GM12878 (cell line): ENCODE measurements around the gene DSC2. TPM values are rescaled to one million over a fixed set of nuclear protein-coding genes. Genes with fewer than 3 reads are reported as not detected.

Experiments used
- ASH2L ChIP-seq: fragments of 300-600, 200-600 bp; sonication (generic); IDR thresholded peaks from 2 replicates; pipeline ENCODE4 v1.6.1; 2017; ENCODE audit warnings: low read depth, mild to moderate bottlenecking, borderline replicate concordance
- BCL11A ChIP-seq: IDR thresholded peaks from 2 replicates; pipeline ENCODE4 v1.6.1; 2011; ENCODE audit warnings: low read depth, low read length
- CBFB ChIP-seq: IDR thresholded peaks from 2 replicates; pipeline ENCODE4 v1.6.1; 2016; ENCODE audit warnings: antibody characterized with exemption, low read depth
- CREB1 ChIP-seq: IDR thresholded peaks from 2 replicates; pipeline ENCODE4 v1.6.1; 2012; ENCODE audit warnings: low read depth, mild to moderate bottlenecking, inconsistent platforms
- HCFC1 ChIP-seq: fragments of 150-350 bp; IDR thresholded peaks from 2 replicates; pipeline ENCODE4 v1.6.1; 2014; ENCODE audit warnings: low read length
- IRF4 ChIP-seq: IDR thresholded peaks from 2 replicates; pipeline ENCODE4 v1.6.1; 2011; ENCODE audit warnings: low read depth, low read length
- MTA3 ChIP-seq: IDR thresholded peaks from 2 replicates; pipeline ENCODE4 v1.6.1; 2012; ENCODE audit warnings: low read length, inconsistent platforms, borderline replicate concordance
- MYB ChIP-seq: fragments of 150-350 bp; IDR thresholded peaks from 2 replicates; pipeline ENCODE4 v1.6.1; 2014; ENCODE audit warnings: mild to moderate bottlenecking, low read depth, low read length, borderline replicate concordance
- NFXL1 ChIP-seq: fragments of 450-650 bp; IDR thresholded peaks from 2 replicates; pipeline ENCODE4 v1.6.1; 2017; ENCODE audit warnings: antibody characterized with exemption, mild to moderate bottlenecking, borderline replicate concordance
- NFYA ChIP-seq: IDR thresholded peaks from 2 replicates; pipeline ENCODE4 v1.6.1; 2011; ENCODE audit warnings: low read depth, mild to moderate bottlenecking, low read length, improper control_type of control experiment, borderline replicate concordance
- NR2F1 ChIP-seq: fragments of 450-650 bp; conservative IDR thresholded peaks from 2 replicates; pipeline ENCODE4 v1.6.1; 2017; ENCODE audit warnings: mild to moderate bottlenecking
- PAX5 ChIP-seq: IDR thresholded peaks from 2 replicates; pipeline ENCODE4 v1.6.1; 2011; ENCODE audit warnings: low read depth, low read length, borderline replicate concordance
- SMAD1 ChIP-seq: fragments of 450-650 bp; IDR thresholded peaks from 2 replicates; pipeline ENCODE4 v1.6.1; 2018; ENCODE audit warnings: mild to moderate bottlenecking, low read depth; ENCODE audit not compliant: partially characterized antibody
- SPI1 ChIP-seq: IDR thresholded peaks from 2 replicates; pipeline ENCODE4 v1.6.1; 2011; ENCODE audit warnings: low read depth, mild to moderate bottlenecking, low read length, moderate library complexity, borderline replicate concordance; ENCODE audit not compliant: insufficient read depth
- SRF ChIP-seq, 2 experiments: IDR thresholded peaks; 2 replicates each; pipeline ENCODE4 v1.6.1; 2011; ENCODE audit warnings: low read depth in 2 of 2, low read length in 2 of 2, mild to moderate bottlenecking in 1 of 2, moderate library complexity in 1 of 2
- STAT1 ChIP-seq: fragments of 450-650 bp; conservative IDR thresholded peaks from 2 replicates; pipeline ENCODE4 v1.6.1; 2014; ENCODE audit warnings: antibody characterized with exemption, mild to moderate bottlenecking
- TCF12 ChIP-seq: IDR thresholded peaks from 2 replicates; pipeline ENCODE4 v1.6.1; 2011; ENCODE audit warnings: low read depth, mild to moderate bottlenecking, low read length
- YY1 ChIP-seq: IDR thresholded peaks from 2 replicates; pipeline ENCODE4 v1.6.1; 2011; ENCODE audit warnings: low read depth, mild to moderate bottlenecking, low read length
- ZSCAN29 ChIP-seq: fragments of 450-650 bp; IDR thresholded peaks from 2 replicates; pipeline ENCODE4 v1.6.1; 2017; ENCODE audit warnings: mild to moderate bottlenecking, moderate library complexity
- ZZZ3 ChIP-seq: IDR thresholded peaks from 2 replicates; pipeline ENCODE4 v1.6.1; 2011; ENCODE audit warnings: low read depth; ENCODE audit not compliant: control insufficient read depth, insufficient read length
- polyA plus RNA-seq, 11 experiments: library from polyadenylated mRNA; depleted of rRNA in 4 of 11; unstranded in 6 of 11; stranded (reverse) in 5 of 11; fragments of >200 nt; fragmentation: Nextera tagmentation in 4 of 11; fragmentation: Illumina TruSeq in 1 of 11; extraction: Ambion mirVana in 4 of 11; extraction: Trizol in 1 of 11; gene quantifications; 1 replicate in 1 of 11; 2 replicates in 10 of 11; pipeline versions ENCODE4 v1.2.1 to v1.2.3, GENCODE V29; 2011 to 2016; ENCODE audit warnings: inconsistent platforms in 2 of 11, missing spikeins in 2 of 11, low read depth in 1 of 11
- total RNA-seq, 4 experiments: library from RNA; depleted of rRNA in 3 of 4; stranded (reverse); fragments of >200 nt in 3 of 4; fragmentation: Illumina TruSeq in 1 of 4; extraction: Trizol in 1 of 4; gene quantifications; 2 replicates each; pipeline versions ENCODE4 v1.2.1 to v1.2.3, GENCODE V29; 2013 to 2021
- TF ChIP-seq, protein P1 (sequence below): fragments of 450-650 bp; IDR thresholded peaks from 2 replicates; pipeline ENCODE4 v1.6.1; 2018; ENCODE audit warnings: borderline replicate concordance, mild to moderate bottlenecking; ENCODE audit not compliant: partially characterized antibody
- TF ChIP-seq, protein P2 (sequence below): fragments of 450-650 bp; IDR thresholded peaks from 2 replicates; pipeline ENCODE4 v1.6.1; 2017; ENCODE audit warnings: mild to moderate bottlenecking, moderate library complexity
- TF ChIP-seq, protein P3 (sequence below): fragments of 450-650 bp; IDR thresholded peaks from 2 replicates; pipeline ENCODE4 v1.6.1; 2017; ENCODE audit warnings: antibody characterized with exemption, mild to moderate bottlenecking, moderate library complexity

The DSC2 gene
- total and polyA plus RNA-seq, 10 of the 15 experiments (the other 5 are each of a cell fraction or from before 2014, with no cell fraction given): 1.2 to 4.9 (median 3.0) TPM; not detected in 1

DNA sequence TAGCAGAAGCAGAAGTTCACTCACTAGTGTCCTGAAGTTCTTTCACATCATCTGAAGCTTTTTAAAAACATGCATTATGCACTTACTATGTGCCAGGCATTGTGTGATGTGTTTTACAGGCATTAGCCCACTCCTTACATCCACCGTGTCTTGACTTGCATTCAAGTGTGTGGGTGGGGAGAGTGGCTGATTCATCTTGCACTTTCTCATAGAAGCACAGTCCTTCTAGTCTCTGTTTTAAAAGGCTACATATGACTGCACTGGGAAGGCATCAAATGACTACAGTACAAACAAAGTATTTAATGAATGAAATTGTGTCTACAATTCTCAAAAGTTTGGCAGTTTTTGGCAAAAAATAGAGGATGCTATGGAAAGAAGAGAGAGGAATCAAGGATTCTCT lies 38.1 kb downstream of the DSC2 start (continued):
- TF ChIP-seq, protein P1, sequence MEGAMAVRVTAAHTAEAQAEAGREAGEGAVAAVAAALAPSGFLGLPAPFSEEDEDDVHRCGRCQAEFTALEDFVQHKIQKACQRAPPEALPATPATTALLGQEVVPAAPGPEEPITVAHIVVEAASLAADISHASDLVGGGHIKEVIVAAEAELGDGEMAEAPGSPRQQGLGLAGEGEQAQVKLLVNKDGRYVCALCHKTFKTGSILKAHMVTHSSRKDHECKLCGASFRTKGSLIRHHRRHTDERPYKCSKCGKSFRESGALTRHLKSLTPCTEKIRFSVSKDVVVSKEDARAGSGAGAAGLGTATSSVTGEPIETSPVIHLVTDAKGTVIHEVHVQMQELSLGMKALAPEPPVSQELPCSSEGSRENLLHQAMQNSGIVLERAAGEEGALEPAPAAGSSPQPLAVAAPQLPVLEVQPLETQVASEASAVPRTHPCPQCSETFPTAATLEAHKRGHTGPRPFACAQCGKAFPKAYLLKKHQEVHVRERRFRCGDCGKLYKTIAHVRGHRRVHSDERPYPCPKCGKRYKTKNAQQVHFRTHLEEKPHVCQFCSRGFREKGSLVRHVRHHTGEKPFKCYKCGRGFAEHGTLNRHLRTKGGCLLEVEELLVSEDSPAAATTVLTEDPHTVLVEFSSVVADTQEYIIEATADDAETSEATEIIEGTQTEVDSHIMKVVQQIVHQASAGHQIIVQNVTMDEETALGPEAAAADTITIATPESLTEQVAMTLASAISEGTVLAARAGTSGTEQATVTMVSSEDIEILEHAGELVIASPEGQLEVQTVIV: no peak
- TF ChIP-seq, protein P2, sequence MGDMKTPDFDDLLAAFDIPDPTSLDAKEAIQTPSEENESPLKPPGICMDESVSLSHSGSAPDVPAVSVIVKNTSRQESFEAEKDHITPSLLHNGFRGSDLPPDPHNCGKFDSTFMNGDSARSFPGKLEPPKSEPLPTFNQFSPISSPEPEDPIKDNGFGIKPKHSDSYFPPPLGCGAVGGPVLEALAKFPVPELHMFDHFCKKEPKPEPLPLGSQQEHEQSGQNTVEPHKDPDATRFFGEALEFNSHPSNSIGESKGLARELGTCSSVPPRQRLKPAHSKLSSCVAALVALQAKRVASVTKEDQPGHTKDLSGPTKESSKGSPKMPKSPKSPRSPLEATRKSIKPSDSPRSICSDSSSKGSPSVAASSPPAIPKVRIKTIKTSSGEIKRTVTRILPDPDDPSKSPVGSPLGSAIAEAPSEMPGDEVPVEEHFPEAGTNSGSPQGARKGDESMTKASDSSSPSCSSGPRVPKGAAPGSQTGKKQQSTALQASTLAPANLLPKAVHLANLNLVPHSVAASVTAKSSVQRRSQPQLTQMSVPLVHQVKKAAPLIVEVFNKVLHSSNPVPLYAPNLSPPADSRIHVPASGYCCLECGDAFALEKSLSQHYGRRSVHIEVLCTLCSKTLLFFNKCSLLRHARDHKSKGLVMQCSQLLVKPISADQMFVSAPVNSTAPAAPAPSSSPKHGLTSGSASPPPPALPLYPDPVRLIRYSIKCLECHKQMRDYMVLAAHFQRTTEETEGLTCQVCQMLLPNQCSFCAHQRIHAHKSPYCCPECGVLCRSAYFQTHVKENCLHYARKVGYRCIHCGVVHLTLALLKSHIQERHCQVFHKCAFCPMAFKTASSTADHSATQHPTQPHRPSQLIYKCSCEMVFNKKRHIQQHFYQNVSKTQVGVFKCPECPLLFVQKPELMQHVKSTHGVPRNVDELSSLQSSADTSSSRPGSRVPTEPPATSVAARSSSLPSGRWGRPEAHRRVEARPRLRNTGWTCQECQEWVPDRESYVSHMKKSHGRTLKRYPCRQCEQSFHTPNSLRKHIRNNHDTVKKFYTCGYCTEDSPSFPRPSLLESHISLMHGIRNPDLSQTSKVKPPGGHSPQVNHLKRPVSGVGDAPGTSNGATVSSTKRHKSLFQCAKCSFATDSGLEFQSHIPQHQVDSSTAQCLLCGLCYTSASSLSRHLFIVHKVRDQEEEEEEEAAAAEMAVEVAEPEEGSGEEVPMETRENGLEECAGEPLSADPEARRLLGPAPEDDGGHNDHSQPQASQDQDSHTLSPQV: no peak
- TF ChIP-seq ASH2L: no peak
- no peak for TF ChIP-seq CREB1
- TF ChIP-seq TCF12: no peak
- TF ChIP-seq PAX5: no peak
- no peak for TF ChIP-seq YY1
- TF ChIP-seq NFYA: no peak
- no peak for TF ChIP-seq MYB
- TF ChIP-seq, protein P3, sequence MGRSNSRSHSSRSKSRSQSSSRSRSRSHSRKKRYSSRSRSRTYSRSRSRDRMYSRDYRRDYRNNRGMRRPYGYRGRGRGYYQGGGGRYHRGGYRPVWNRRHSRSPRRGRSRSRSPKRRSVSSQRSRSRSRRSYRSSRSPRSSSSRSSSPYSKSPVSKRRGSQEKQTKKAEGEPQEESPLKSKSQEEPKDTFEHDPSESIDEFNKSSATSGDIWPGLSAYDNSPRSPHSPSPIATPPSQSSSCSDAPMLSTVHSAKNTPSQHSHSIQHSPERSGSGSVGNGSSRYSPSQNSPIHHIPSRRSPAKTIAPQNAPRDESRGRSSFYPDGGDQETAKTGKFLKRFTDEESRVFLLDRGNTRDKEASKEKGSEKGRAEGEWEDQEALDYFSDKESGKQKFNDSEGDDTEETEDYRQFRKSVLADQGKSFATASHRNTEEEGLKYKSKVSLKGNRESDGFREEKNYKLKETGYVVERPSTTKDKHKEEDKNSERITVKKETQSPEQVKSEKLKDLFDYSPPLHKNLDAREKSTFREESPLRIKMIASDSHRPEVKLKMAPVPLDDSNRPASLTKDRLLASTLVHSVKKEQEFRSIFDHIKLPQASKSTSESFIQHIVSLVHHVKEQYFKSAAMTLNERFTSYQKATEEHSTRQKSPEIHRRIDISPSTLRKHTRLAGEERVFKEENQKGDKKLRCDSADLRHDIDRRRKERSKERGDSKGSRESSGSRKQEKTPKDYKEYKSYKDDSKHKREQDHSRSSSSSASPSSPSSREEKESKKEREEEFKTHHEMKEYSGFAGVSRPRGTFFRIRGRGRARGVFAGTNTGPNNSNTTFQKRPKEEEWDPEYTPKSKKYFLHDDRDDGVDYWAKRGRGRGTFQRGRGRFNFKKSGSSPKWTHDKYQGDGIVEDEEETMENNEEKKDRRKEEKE: no peak
- peak; percentile 44; the same call in 1 of the 2 replicates for TF ChIP-seq BCL11A
- TF ChIP-seq IRF4: peak; percentile 67
- no peak for TF ChIP-seq HCFC1
- TF ChIP-seq NR2F1: no peak
- TF ChIP-seq NFXL1: no peak
- no peak for TF ChIP-seq ZZZ3
- no peak for TF ChIP-seq SRF (IDR thresholded peaks at IDR 0.05; ENCODE audit: low read depth in 2 of 2, low read length in 2 of 2)
- no peak for TF ChIP-seq SMAD1
- TF ChIP-seq CBFB: no peak
- no peak for TF ChIP-seq MTA3
- TF ChIP-seq ZSCAN29: no peak
- TF ChIP-seq STAT1: no peak
- no peak for TF ChIP-seq SPI1
- TF ChIP-seq, all 136 proteins: peak for 13
